ENCODE results near the gene SMIM22. TPM values are rescaled to one million over a fixed set of nuclear protein-coding genes. Genes with fewer than 3 reads are reported as not detected.
A peak's percentile ranks its signal among the peaks of the same experiment; 100 is the strongest.

SMIM22 gene
- total and polyA plus RNA-seq, 11 donors = not detected

- peaks cover 0 to 84% (median 78%) of the 10 kb centered on the region in 9 donors for H3K36me3 ChIP-seq
- peaks cover 0 to 2% (median 0%) of the 10 kb centered on the region in 12 donors for H3K4me1 ChIP-seq
- ATAC-seq = peak in 2 of 4 donors; percentile 5 to 15
- WGBS, 4 donors = 93 to 98% (median 96%) methylated on average over 20 to 44 of the region's 44 CpGs
- H3K27ac ChIP-seq = no peak overlapping the region
- no peaks in the 10 kb centered on the region for H3K27me3 ChIP-seq
- H3K9me3 ChIP-seq = peaks cover 0 to 9% (median 0%) of the 10 kb centered on the region in 12 donors
- peak in 1 of 5 donors; percentile 37 for DNase-seq
- intact Hi-C loops (cut with DNase I) = no loop called here
- TF ChIP-seq CTCF (IDR thresholded peaks at IDR 0.05) (no peak), POLR2A (IDR thresholded peaks at IDR 0.05) (no peak)
- H3K4me3 ChIP-seq = no peak overlapping the region
Observed at GRCh38 chr16:4752351-4753100, 42.6 kb upstream of the SMIM22 start.

- ATAC-seq = no peak
- 93 to 96% (median 96%) methylated on average over 11 of the region's 11 CpGs for WGBS, 4 donors
- DNase-seq = no peak
Observed at GRCh38 chr16:4753227-4753626, 41.9 kb upstream of the SMIM22 start.

GRCh38 chr16:4754865-4755264, 40.3 kb upstream of the SMIM22 start:
- Histone ChIP-seq H3K9me3 (peaks cover 0 to 9% (median 0%) of the 10 kb centered on the region in 12 donors), H3K36me3 (peaks cover 0 to 98% (median 93%) of the 10 kb centered on the region in 9 donors), H3K27ac (no peak overlapping the region), H3K4me1 (no peaks in the 10 kb centered on the region), H3K4me3 (no peak overlapping the region), H3K27me3 (no peaks in the 10 kb centered on the region)
- WGBS, 4 donors = 95 to 99% (median 98%) methylated on average over 4 of the region's 4 CpGs
- TF ChIP-seq POLR2A (IDR thresholded peaks at IDR 0.05) (no peak), CTCF (IDR thresholded peaks at IDR 0.05) (no peak)
- ATAC-seq (no peak), DNase-seq (no peak)
- intact Hi-C loops (cut with DNase I) = no loop called here

More at GRCh38 chr16:4753227-4753626, 41.9 kb upstream of the SMIM22 start:
- no peaks in the 10 kb centered on the region for H3K4me1 ChIP-seq
- intact Hi-C loops (cut with DNase I) = no loop called here
- TF ChIP-seq CTCF (IDR thresholded peaks at IDR 0.05) (no peak), POLR2A (IDR thresholded peaks at IDR 0.05) (no peak)
- peaks cover 0 to 9% (median 0%) of the 10 kb centered on the region in 12 donors for H3K9me3 ChIP-seq
- H3K27ac ChIP-seq = no peak overlapping the region
- H3K27me3 ChIP-seq = no peaks in the 10 kb centered on the region
- H3K36me3 ChIP-seq = peaks cover 0 to 90% (median 84%) of the 10 kb centered on the region in 9 donors
- H3K4me3 ChIP-seq = no peak overlapping the region

- intact Hi-C loops (cut with DNase I) = no loop called here
- Histone ChIP-seq H3K9me3 (peaks cover 0 to 9% (median 0%) of the 10 kb centered on the region in 12 donors), H3K36me3 (peaks cover 0 to 99% (median 96%) of the 10 kb centered on the region in 9 donors), H3K27ac (no peak overlapping the region), H3K4me1 (no peaks in the 10 kb centered on the region), H3K27me3 (no peaks in the 10 kb centered on the region), H3K4me3 (no peak overlapping the region)
- no peak for DNase-seq
- WGBS, 4 donors = 96 to 98% (median 97%) methylated on average over 6 of the region's 6 CpGs
- TF ChIP-seq POLR2A (IDR thresholded peaks at IDR 0.05) (no peak), CTCF (IDR thresholded peaks at IDR 0.05) (no peak)
- no peak for ATAC-seq
Observed at GRCh38 chr16:4755687-4756086, 39.5 kb upstream of the SMIM22 start.
